Kidney capillary endothelial cell (primary cell): ENCODE measurements around the gene PRR5L.
"Not testable (repeated sequence)": the region's sequence is repeated elsewhere in the genome, so short reads cannot be mapped to it uniquely, and the experiment has no call there.

Source experiments
- DNase-seq: peaks from one replicate; pipeline ENCODE4 v3.0.0-alpha.2; 2018; ENCODE audit warnings: low spot score

PRR5L gene

GRCh38 chr11:36462321-36462720 lies 166.2 kb downstream of the PRR5L start:
- DNase-seq = no peak

GRCh38 chr11:36463781-36464180 lies 167.7 kb downstream of the PRR5L start:
- no peak for DNase-seq

GRCh38 chr11:36464720-36465119 lies 168.6 kb downstream of the PRR5L start:
- no peak for DNase-seq

GRCh38 chr11:36465449-36466163 lies 169.5 kb downstream of the PRR5L start:
- no peak for DNase-seq

- DNase-seq = no peak
Observed at GRCh38 chr11:36467012-36467411, 170.9 kb downstream of the PRR5L start.

GRCh38 chr11:36467916-36468315 lies 171.8 kb downstream of the PRR5L start:
- no peak for DNase-seq

- no peak for DNase-seq
Observed at GRCh38 chr11:36469063-36469462, 173.0 kb downstream of the PRR5L start.

GRCh38 chr11:36469881-36470802 lies 174.1 kb downstream of the PRR5L start:
- DNase-seq = no peak

- no peak for DNase-seq
Observed at GRCh38 chr11:36471577-36471976, 175.5 kb downstream of the PRR5L start.

- DNase-seq = no peak
Observed at GRCh38 chr11:36475192-36475591, 179.1 kb downstream of the PRR5L start.

- no peak for DNase-seq
Observed at GRCh38 chr11:36478700-36479329, 182.7 kb downstream of the PRR5L start.

GRCh38 chr11:36480833-36481232 lies 184.7 kb downstream of the PRR5L start:
- DNase-seq = no peak

- DNase-seq = not testable (repeated sequence)
Observed at GRCh38 chr11:36483042-36483441, 187.0 kb downstream of the PRR5L start.

- DNase-seq = no peak
Observed at GRCh38 chr11:36485298-36486002, 189.4 kb downstream of the PRR5L start.

GRCh38 chr11:36487619-36488018 lies 191.5 kb downstream of the PRR5L start:
- DNase-seq = peak; percentile 85

GRCh38 chr11:36488096-36488495 lies 192.0 kb downstream of the PRR5L start:
- DNase-seq = no peak

GRCh38 chr11:36490026-36490806 lies 194.1 kb downstream of the PRR5L start:
- no peak for DNase-seq

GRCh38 chr11:36492724-36493304 lies 196.7 kb downstream of the PRR5L start:
- DNase-seq = peak; percentile 58

GRCh38 chr11:36493332-36493731 lies 197.2 kb downstream of the PRR5L start:
- DNase-seq = no peak

- no peak for DNase-seq
Observed at GRCh38 chr11:36498721-36499120, 202.6 kb downstream of the PRR5L start.

GRCh38 chr11:36499315-36499714 lies 203.2 kb downstream of the PRR5L start:
- DNase-seq = no peak
